B cell (primary cell): Measurements from ENCODE around the gene SYNJ1. TPM values are rescaled to one million over a fixed set of nuclear protein-coding genes. Genes with fewer than 3 reads are reported as not detected.

Source experiments
- ATAC-seq: fragments of 200-7000 bp; cut with Tn5 transposase; one replicate; pipeline ENCODE4 v1.10.0; 2021; ENCODE audit warnings: low read depth, mild to moderate bottlenecking, moderate number of reproducible peaks, moderate library complexity
- CTCF ChIA-PET: fragments of 350-600 bp; sonication (Branson Sonifier 250); formaldehyde crosslinking; loops from one replicate; lab custom pipeline; 2021; ENCODE audit warnings: antibody characterized with exemption, inconsistent platforms; lab: Charles Lee
- POLR2A ChIA-PET: fragments of 350-600 bp; sonication (Branson Sonifier 250); formaldehyde crosslinking; loops from one replicate; lab custom pipeline; 2021; ENCODE audit warnings: antibody characterized with exemption; lab: Charles Lee
- DNase-seq: peaks from one replicate; pipeline ENCODE4 v3.0.0; 2013
- H2AFZ ChIP-seq: 2 replicates; pipeline ENCODE4 v1.6.1; 2012; ENCODE audit warnings: mild to moderate bottlenecking, low read depth, low read length; ENCODE audit not compliant: insufficient read depth, poor library complexity, severe bottlenecking
- H3K27ac ChIP-seq, 2 donors: 1 replicate in 1 of 2; 2 replicates in 1 of 2; pipeline ENCODE4 v1.5.1; 2012 to 2013; ENCODE audit warnings: low read length in 2 of 2, mild to moderate bottlenecking in 2 of 2, moderate library complexity in 1 of 2
- H3K27me3 ChIP-seq, 4 experiments: fragments of 200-600 bp in 1 of 4; sonication (generic) in 1 of 4; replicated peaks in 1 of 4; 1 replicate in 2 of 4; 2 replicates in 2 of 4; pipeline versions ENCODE4 v1.6.1 to v1.7.0; 2013 to 2016; ENCODE audit warnings: low read length in 3 of 4, mild to moderate bottlenecking in 2 of 4, mixed read lengths in 1 of 4, moderate library complexity in 1 of 4; ENCODE audit not compliant: insufficient read depth in 4 of 4, control insufficient read depth in 3 of 4; ENCODE audit errors: control extremely low read depth in 1 of 4
- H3K36me3 ChIP-seq, 2 experiments: replicated peaks in 1 of 2; 1 replicate in 1 of 2; 2 replicates in 1 of 2; pipeline versions ENCODE4 v1.6.1 to v1.7.1; 2013; ENCODE audit warnings: low read length in 1 of 2; ENCODE audit not compliant: insufficient read depth in 2 of 2, control insufficient read depth in 1 of 2; ENCODE audit errors: control extremely low read depth in 1 of 2, extremely low read depth in 1 of 2
- H3K4me1 ChIP-seq, 2 donors: fragments of 200-600 bp in 1 of 2; sonication (generic) in 1 of 2; 1 replicate in 1 of 2; 2 replicates in 1 of 2; pipeline versions ENCODE4 v1.5.1 to v1.6.1; 2013 to 2017; ENCODE audit warnings: low read length in 2 of 2; ENCODE audit not compliant: control insufficient read depth in 2 of 2, insufficient read depth in 2 of 2
- H3K4me2 ChIP-seq: replicated peaks from 2 replicates; pipeline ENCODE3; 2012; ENCODE audit warnings: mild to moderate bottlenecking, low read depth, low read length; ENCODE audit not compliant: poor library complexity, severe bottlenecking
- H3K4me3 ChIP-seq, 5 experiments: fragments of 200-600 bp in 1 of 5; sonication (generic) in 1 of 5; 1 replicate in 3 of 5; 2 replicates in 2 of 5; pipeline versions ENCODE4 v1.5.1 to v1.7.0; 2011 to 2016; ENCODE audit warnings: low read length in 4 of 5, mild to moderate bottlenecking in 4 of 5, low read depth in 2 of 5, control low read depth in 1 of 5, moderate library complexity in 1 of 5; ENCODE audit not compliant: insufficient read depth in 1 of 5; ENCODE audit errors: control extremely low read depth in 1 of 5, extremely low read depth in 1 of 5
- H3K79me2 ChIP-seq: fragments of 200-600 bp; sonication (generic); one replicate; pipeline ENCODE4 v1.6.0; 2016; ENCODE audit warnings: low read length; ENCODE audit not compliant: control insufficient read depth, insufficient read depth
- H3K9ac ChIP-seq: fragments of 200-600 bp; sonication (generic); 2 replicates; pipeline ENCODE4 v1.6.1; 2017; ENCODE audit warnings: mild to moderate bottlenecking, low read length, moderate library complexity
- H3K9me3 ChIP-seq, 3 donors: one replicate each; pipeline versions ENCODE4 v1.6.1 to v1.7.1; 2013; ENCODE audit warnings: low read length in 2 of 3; ENCODE audit not compliant: control insufficient read depth in 2 of 3, insufficient read depth in 1 of 3; ENCODE audit errors: control extremely low read depth in 1 of 3
- H4K20me1 ChIP-seq: 2 replicates; pipeline ENCODE4 v1.6.0; 2012; ENCODE audit warnings: mild to moderate bottlenecking, low read length; ENCODE audit not compliant: insufficient read depth, control insufficient read depth, poor library complexity, severe bottlenecking
- H3K27ac Mint-ChIP-seq: one replicate; pipeline ENCODE4 v1.8.0; 2021; ENCODE audit warnings: mixed read lengths
- H3K27me3 Mint-ChIP-seq: one replicate; pipeline ENCODE4 v1.8.0; 2021; ENCODE audit warnings: mixed read lengths
- H3K4me1 Mint-ChIP-seq: one replicate; pipeline ENCODE4 v1.8.0; 2021; ENCODE audit warnings: mixed read lengths
- H3K4me3 Mint-ChIP-seq: one replicate; pipeline ENCODE4 v1.8.0; 2021; ENCODE audit warnings: mixed read lengths
- H3K9me3 Mint-ChIP-seq: one replicate; pipeline ENCODE4 v1.8.0; 2022; ENCODE audit warnings: mixed read lengths; ENCODE audit not compliant: insufficient read depth
- EZH2 ChIP-seq: IDR thresholded peaks from 2 replicates; pipeline ENCODE4 v1.6.1; 2012; ENCODE audit warnings: borderline replicate concordance, low read depth, mild to moderate bottlenecking, moderate library complexity, low read length; ENCODE audit not compliant: insufficient read depth, poor library complexity, severe bottlenecking
- WGBS: methylation state at CpG from one replicate; pipeline ENCODE4 v1.1.5; 2013; ENCODE audit warnings: missing lambda C conversion rate; ENCODE audit not compliant: insufficient coverage; 5-methylcytosine and 5-hydroxymethylcytosine counted together
- intact Hi-C: fragments of 100-400 bp; cut with micrococcal nuclease; formaldehyde crosslinking; loops from one replicate; pipeline ENCODE4 v1.10.0; 2022
- polyA plus RNA-seq: library from polyadenylated mRNA; depleted of rRNA; stranded (reverse); fragments of >200 nt; gene quantifications from 2 replicates; pipeline ENCODE4 v1.2.3, GENCODE V29; 2012
- total RNA-seq, 2 donors: library from RNA; stranded (reverse); fragments of 120-200 nt in 1 of 2; gene quantifications; 1 replicate in 1 of 2; 2 replicates in 1 of 2; pipeline versions ENCODE4 v1.2.3 to v1.2.4, GENCODE V29; 2013 to 2022
- TF ChIP-seq, protein P1 (sequence below): fragments of 200-600 bp; IDR thresholded peaks from one replicate; pipeline ENCODE4 v1.8.0; 2022; ENCODE audit warnings: antibody characterized with exemption, mild to moderate bottlenecking

Gene SYNJ1
- total and polyA plus RNA-seq, 2 donors (not counting 1 experiment from before 2014, with no cell fraction given), result 2.2 to 9.4 TPM

DNA sequence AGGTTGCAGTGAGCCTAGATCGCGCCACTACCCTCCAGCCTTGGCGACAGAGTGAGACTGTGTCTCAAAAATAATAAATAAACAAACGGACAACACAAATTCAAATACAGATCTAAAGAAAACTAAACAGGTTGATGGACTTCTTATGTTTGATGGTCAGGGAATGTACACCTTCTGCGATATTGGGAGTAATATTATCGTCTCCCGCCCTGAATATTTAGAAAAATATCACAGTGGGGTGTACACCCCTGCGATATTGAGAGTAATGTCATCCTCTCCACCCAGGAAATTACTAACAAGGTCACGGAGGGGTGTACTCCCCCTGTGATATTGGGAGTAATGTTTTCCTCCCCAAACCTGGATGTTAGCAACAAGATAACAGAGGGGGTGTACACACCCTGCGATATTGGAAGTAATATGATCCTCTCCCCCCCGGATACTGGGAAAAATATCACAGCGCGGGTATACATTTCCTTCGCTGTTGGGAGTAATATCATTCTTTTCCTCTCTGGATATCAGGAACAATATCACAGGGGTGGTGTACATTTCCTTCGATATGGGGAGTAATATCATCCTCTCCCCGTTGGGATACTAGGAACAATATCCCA lies 114.3 kb downstream of the SYNJ1 start:
- DNase-seq (no peak), ATAC-seq (no peak)
- peaks cover 8% of the 10 kb centered on the region for H3K27me3 Mint-ChIP-seq
- Histone ChIP-seq H3K4me3 (peak overlapping the region in 4 of 5 experiments; percentile 85 to 95 (median 89)), H3K9ac (peak overlapping the region; percentile 94), H3K27ac (peak overlapping the region in 1 of 2 donors; percentile 92), H3K36me3 (peaks cover 2 to 4% of the 10 kb centered on the region in 2 experiments), H3K79me2 (peaks cover 18% of the 10 kb centered on the region), H3K4me1 (peaks cover 3 to 21% of the 10 kb centered on the region in 2 donors), H3K27me3 (no peaks in the 10 kb centered on the region), H2AFZ (peak overlapping the region; percentile 95), H3K4me2 (peak overlapping the region; percentile 99), H3K9me3 (peaks cover 0 to 5% (median 0%) of the 10 kb centered on the region in 3 donors), H4K20me1 (no peaks in the 10 kb centered on the region)
- no peaks in the 10 kb centered on the region for H3K9me3 Mint-ChIP-seq
- CTCF ChIA-PET, result interaction anchor here (0.5 to 3.0 kb wide), 2 partner anchors 13 to 23 kb away, joined by 3 to 21 read pairs; no protein-coding TSS in a partner anchor
- peak overlapping the region; percentile 98 for H3K4me3 Mint-ChIP-seq
- TF ChIP-seq, protein P1, sequence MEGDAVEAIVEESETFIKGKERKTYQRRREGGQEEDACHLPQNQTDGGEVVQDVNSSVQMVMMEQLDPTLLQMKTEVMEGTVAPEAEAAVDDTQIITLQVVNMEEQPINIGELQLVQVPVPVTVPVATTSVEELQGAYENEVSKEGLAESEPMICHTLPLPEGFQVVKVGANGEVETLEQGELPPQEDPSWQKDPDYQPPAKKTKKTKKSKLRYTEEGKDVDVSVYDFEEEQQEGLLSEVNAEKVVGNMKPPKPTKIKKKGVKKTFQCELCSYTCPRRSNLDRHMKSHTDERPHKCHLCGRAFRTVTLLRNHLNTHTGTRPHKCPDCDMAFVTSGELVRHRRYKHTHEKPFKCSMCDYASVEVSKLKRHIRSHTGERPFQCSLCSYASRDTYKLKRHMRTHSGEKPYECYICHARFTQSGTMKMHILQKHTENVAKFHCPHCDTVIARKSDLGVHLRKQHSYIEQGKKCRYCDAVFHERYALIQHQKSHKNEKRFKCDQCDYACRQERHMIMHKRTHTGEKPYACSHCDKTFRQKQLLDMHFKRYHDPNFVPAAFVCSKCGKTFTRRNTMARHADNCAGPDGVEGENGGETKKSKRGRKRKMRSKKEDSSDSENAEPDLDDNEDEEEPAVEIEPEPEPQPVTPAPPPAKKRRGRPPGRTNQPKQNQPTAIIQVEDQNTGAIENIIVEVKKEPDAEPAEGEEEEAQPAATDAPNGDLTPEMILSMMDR, result no peak
- no peak for TF ChIP-seq EZH2
- POLR2A ChIA-PET, result interaction anchor here (0.7 to 1.6 kb wide), 4 partner anchors 115 to 220 kb away, joined by 3 to 5 read pairs (median 4); partner anchors contain the start of gene SYNJ1
- intact Hi-C loops, result loop anchor here (2.0 to 10.0 kb wide), 7 partner anchors 336 to 1027 kb away; partner anchors contain the start of genes CRYZL1, GART, IFNAR1 and MIS18A
- peak overlapping the region; percentile 32 for H3K27ac Mint-ChIP-seq
- no CpG with 5 or more reads among the region's 16 CpGs for WGBS
- peaks cover 7% of the 10 kb centered on the region for H3K4me1 Mint-ChIP-seq

DNA sequence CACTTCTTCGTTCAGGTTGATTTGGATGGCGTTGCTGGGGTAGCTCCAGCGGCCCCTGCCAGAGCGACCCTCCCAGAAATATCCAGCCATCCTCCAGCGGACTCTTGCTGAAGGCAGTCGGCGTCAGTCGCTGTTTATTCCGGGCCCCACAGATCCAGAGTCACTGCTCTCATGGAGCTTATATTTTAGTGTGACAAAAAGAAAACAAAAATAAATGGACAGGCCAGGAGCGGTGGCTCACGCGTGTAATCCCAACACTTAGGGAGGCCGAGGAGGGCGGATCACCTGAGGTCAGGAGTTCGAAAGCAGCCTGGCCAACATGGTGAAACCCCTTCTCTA lies 114.8 kb downstream of the SYNJ1 start:
- Histone ChIP-seq H3K9me3 (peaks cover 0 to 5% (median 0%) of the 10 kb centered on the region in 3 donors), H3K9ac (peak overlapping the region; percentile 94), H3K36me3 (peaks cover 2 to 6% of the 10 kb centered on the region in 2 experiments), H2AFZ (peak overlapping the region; percentile 95), H3K27ac (peak overlapping the region; percentile 78 to 92), H3K4me3 (peak overlapping the region; percentile 85 to 95 (median 88)), H3K4me2 (peak overlapping the region; percentile 99), H3K4me1 (peaks cover 3 to 21% of the 10 kb centered on the region in 2 donors), H4K20me1 (no peaks in the 10 kb centered on the region), H3K79me2 (peaks cover 18% of the 10 kb centered on the region), H3K27me3 (no peaks in the 10 kb centered on the region)
- ChIA-PET POLR2A (interaction anchor here (0.7 to 1.6 kb wide), 4 partner anchors 115 to 220 kb away, joined by 3 to 5 read pairs (median 4); partner anchors contain the start of gene SYNJ1), CTCF (interaction anchor here (1.2 to 3.0 kb wide), 2 partner anchors 13 to 159 kb away, joined by 4 to 21 read pairs; partner anchors contain the start of gene PAXBP1)
- TF ChIP-seq EZH2, result no peak
- TF ChIP-seq, protein P1, result no peak
- intact Hi-C loops, result loop anchor here (1.0 to 10.0 kb wide), 11 partner anchors 99 to 1028 kb away; partner anchors contain the start of genes CRYZL1, GART, IFNAR1 and MIS18A
- peak overlapping the region; percentile 97 for H3K27ac Mint-ChIP-seq
- H3K4me3 Mint-ChIP-seq, result peak overlapping the region; percentile 98
- ATAC-seq (no peak), DNase-seq (no peak)
- WGBS, result 0% methylated on average over 1 of the region's 15 CpGs
- H3K27me3 Mint-ChIP-seq, result peaks cover 5% of the 10 kb centered on the region
- H3K9me3 Mint-ChIP-seq, result no peaks in the 10 kb centered on the region
- peaks cover 7% of the 10 kb centered on the region for H3K4me1 Mint-ChIP-seq
